Karpas-422 (cell line): ENCODE results near the gene VSIG10L. TPM values are rescaled to one million over a fixed set of nuclear protein-coding genes. Genes with fewer than 3 reads are reported as not detected.

Experiments
- DNase-seq: peaks from one replicate; pipeline ENCODE4 v3.0.0-alpha.2; 2015
- H2AFZ ChIP-seq: fragments of 200-600 bp; sonication (generic); 2 replicates; pipeline ENCODE4 v1.6.1; 2014; ENCODE audit warnings: antibody characterized with exemption, low read length, mixed read lengths
- H3K27ac ChIP-seq: fragments of 200-600 bp; sonication (generic); 2 replicates; pipeline ENCODE4 v1.5.1; 2014; ENCODE audit warnings: mild to moderate bottlenecking, low read length, moderate library complexity
- H3K27me3 ChIP-seq: fragments of 200-600 bp; sonication (generic); 2 replicates; pipeline ENCODE4 v1.6.1; 2014; ENCODE audit warnings: low read length, mixed read lengths
- H3K36me3 ChIP-seq: fragments of 200-600 bp; sonication (generic); 2 replicates; pipeline ENCODE4 v1.6.1; 2014; ENCODE audit warnings: low read length, mixed read lengths; ENCODE audit not compliant: insufficient read depth
- H3K4me1 ChIP-seq: fragments of 200-600 bp; sonication (generic); 2 replicates; pipeline ENCODE4 v1.6.1; 2014; ENCODE audit warnings: mild to moderate bottlenecking, low read length, mixed read lengths
- H3K4me2 ChIP-seq: fragments of 200-600 bp; sonication (generic); 2 replicates; pipeline ENCODE4 v1.6.1; 2014; ENCODE audit warnings: low read length, low read depth, mild to moderate bottlenecking; ENCODE audit not compliant: poor library complexity, severe bottlenecking
- H3K4me3 ChIP-seq: fragments of 200-600 bp; sonication (generic); 2 replicates; pipeline ENCODE4 v1.5.1; 2014; ENCODE audit warnings: mild to moderate bottlenecking, antibody characterized with exemption, low read length, mixed read lengths
- H3K79me2 ChIP-seq: fragments of 200-600 bp; sonication (generic); 2 replicates; pipeline ENCODE4 v1.6.1; 2014; ENCODE audit warnings: mild to moderate bottlenecking, low read length, mixed read lengths
- H3K9ac ChIP-seq: fragments of 200-600 bp; sonication (generic); 2 replicates; pipeline ENCODE4 v1.6.0; 2014; ENCODE audit warnings: low read length
- H3K9me2 ChIP-seq: fragments of 200-600 bp; sonication (generic), shearing (Covaris generic); replicated peaks from 2 replicates; pipeline ENCODE4 v1.6.0; 2014; ENCODE audit warnings: mild to moderate bottlenecking, low read length, moderate library complexity; ENCODE audit not compliant: insufficient read depth
- H3K9me3 ChIP-seq: fragments of 300-700, 200-600 bp; sonication (generic); 2 replicates; pipeline ENCODE4 v1.6.1; 2014; ENCODE audit warnings: low read length, mixed read lengths
- H4K20me1 ChIP-seq: fragments of 200-600 bp; sonication (generic); 2 replicates; pipeline ENCODE4 v1.6.1; 2014; ENCODE audit warnings: mild to moderate bottlenecking, antibody characterized with exemption, low read length, low read depth; ENCODE audit not compliant: insufficient read depth
- total RNA-seq: library from RNA; depleted of rRNA; stranded (reverse); fragments of >200 nt; shearing (Covaris generic); gene quantifications from 2 replicates; pipeline ENCODE4 v1.2.3, GENCODE V29; 2014; ENCODE audit warnings: low replicate concordance; rRNA removed

Gene VSIG10L
- total RNA-seq = 5.7 and 6.6 TPM in 2 replicates

DNA sequence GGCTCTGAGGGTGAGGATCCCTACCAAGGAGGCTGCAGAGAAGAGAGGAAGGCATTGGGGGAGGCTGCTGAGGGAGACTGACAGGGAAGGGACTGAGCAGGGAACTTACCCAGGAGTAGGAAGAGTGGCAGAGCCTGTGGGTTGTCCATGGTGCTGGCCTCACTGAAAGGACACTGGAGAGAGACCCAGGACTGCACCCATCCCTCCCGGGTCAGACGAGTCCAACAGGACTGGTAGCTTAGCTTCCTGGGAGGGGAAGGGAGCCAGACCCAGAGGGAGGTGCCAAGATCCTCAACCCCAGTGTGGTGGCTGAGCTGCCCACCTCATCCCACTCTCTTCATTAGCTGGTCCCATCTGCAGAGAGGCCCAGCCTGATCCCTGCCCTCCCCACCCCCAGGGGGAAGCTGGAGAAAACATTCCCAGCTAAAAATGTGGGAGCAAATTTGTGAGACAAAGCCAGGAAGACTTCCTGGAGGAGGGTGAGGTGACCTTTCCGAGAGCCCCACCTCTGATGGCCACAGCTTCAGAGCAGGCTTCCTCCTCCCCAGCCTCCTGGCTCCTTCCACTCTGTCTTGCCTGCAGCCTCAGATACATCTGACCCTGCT lies at the start of gene VSIG10L:
Gene VSIG10L, minus strand, starts transcription at position 164 of the 605 bp plus-strand sequence. Its CDS starts 15 bp downstream, at position 149.
- peaks cover 44% of the 10 kb centered on the region for H3K4me1 ChIP-seq
- H3K9me3 ChIP-seq = no peaks in the 10 kb centered on the region
- no peaks in the 10 kb centered on the region for H3K27me3 ChIP-seq
- H3K4me3 ChIP-seq = no peak within 1 kb of the TSS
- no peaks in the 10 kb centered on the region for H4K20me1 ChIP-seq
- H3K27ac ChIP-seq = no peak within 1 kb of the TSS
- H3K9me2 ChIP-seq = no peaks in the 10 kb centered on the region
- no peak within 1 kb of the TSS for H3K4me2 ChIP-seq
- no peak within 1 kb of the TSS for H3K9ac ChIP-seq
- H3K36me3 ChIP-seq = peaks cover 4% of the 10 kb centered on the region; the same call in 1 of the 2 replicates
- DNase-seq = peak; percentile 55
- H2AFZ ChIP-seq = no peak within 1 kb of the TSS
- no peaks in the 10 kb centered on the region for H3K79me2 ChIP-seq

DNA sequence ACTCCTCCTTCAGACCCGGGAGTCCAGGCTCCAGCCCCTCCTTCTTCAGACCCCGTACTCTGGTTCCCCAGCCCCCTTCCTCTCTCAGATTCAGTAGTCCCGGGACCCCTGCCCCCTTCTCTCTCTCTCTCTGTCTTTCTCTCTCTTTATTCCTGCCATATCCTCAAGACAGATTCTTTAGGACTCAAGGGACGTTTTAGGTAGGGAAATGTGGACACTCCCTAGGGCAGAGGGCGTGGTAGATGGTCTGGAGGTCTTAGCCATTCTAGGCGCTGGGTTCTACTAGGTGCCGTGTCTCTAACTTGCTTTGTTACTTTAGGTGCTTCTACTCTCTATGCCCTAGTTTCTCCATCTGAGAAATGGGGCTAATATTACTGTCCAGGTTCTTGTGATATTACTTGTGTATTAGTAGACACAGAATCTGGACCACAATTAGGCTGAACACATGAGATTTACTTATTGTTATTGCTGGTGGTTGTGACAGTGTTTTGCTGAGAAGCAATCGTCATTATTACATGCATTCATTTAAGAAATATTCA lies 49.2 kb upstream of the VSIG10L start:
- no peaks in the 10 kb centered on the region for H3K36me3 ChIP-seq
- H3K9ac ChIP-seq = no peak overlapping the region
- H3K4me1 ChIP-seq = peaks cover 26% of the 10 kb centered on the region
- H3K79me2 ChIP-seq = 0 out of 2 replicates have a peak, but pooled peaks cover 5% of the 10 kb centered on the region
- H3K27me3 ChIP-seq = no peaks in the 10 kb centered on the region
- peak overlapping the region; percentile 74 for H2AFZ ChIP-seq
- no peaks in the 10 kb centered on the region for H4K20me1 ChIP-seq
- H3K9me3 ChIP-seq = no peaks in the 10 kb centered on the region
- no peaks in the 10 kb centered on the region for H3K9me2 ChIP-seq
- DNase-seq = no peak
- H3K27ac ChIP-seq = no peak overlapping the region
- H3K4me2 ChIP-seq = peak overlapping the region; percentile 25
- H3K4me3 ChIP-seq = no peak overlapping the region

DNA sequence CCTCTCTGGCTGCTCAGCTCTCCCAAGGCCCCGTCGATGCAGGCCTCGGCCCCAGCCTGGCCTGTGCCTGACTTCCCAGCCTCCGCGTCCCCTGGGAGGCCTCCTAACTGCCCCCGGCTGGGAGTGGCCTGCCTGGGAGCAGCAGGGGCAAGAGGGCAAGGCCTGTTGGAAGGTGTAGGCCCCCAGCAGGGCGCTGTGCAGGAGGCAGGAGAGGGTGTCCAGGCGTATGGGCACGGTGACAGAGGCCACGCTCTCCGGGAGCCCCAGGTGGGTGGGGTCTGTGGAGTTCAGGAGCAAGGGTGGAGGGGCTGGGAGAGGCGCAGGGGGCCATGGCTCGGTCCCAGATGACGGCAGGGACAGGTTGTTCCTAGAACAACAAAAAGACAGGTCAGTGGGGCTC lies 47.2 kb upstream of the VSIG10L start:
- Histone ChIP-seq H3K4me2 (no peak overlapping the region), H3K27me3 (no peaks in the 10 kb centered on the region), H3K4me3 (no peak overlapping the region), H3K4me1 (peaks cover 9% of the 10 kb centered on the region), H3K27ac (no peak overlapping the region), H3K9me3 (no peaks in the 10 kb centered on the region), H4K20me1 (no peaks in the 10 kb centered on the region), H3K9me2 (no peaks in the 10 kb centered on the region), H2AFZ (no peak overlapping the region), H3K36me3 (no peaks in the 10 kb centered on the region), H3K79me2 (no peaks in the 10 kb centered on the region), H3K9ac (no peak overlapping the region)
- DNase-seq = no peak

DNA sequence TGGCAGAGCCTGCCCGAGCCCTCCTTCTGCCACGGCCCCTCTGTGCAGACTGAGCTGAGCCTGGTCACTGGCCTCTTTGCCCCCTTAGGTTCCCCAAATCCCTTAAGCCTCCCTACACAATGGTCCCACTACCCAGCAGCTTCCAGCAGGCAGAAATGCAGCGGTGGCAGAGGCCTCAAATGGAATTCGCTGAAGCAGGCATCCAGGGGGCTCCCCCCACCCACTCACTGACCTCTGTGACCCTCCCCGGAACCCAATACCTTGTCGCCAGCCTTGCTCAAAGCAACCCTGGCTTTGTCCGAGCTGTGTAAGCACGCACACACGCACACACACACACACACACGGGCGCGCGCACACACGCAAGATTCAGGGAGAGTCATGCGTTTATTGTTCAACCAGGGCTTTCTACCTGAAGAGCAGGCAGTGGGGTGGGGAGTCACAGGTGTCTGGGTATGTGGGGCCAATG lies 46.0 kb upstream of the VSIG10L start, which contains the start of gene LIM2:
Gene LIM2, minus strand, starts transcription at position 51 of the 466 bp plus-strand sequence. CDS start 531 bp downstream, outside the sequence.
- Histone ChIP-seq H3K9me2 (no peaks in the 10 kb centered on the region), H3K9ac (no peak within 1 kb of the TSS), H3K27me3 (no peaks in the 10 kb centered on the region), H3K4me3 (no peak within 1 kb of the TSS), H4K20me1 (no peaks in the 10 kb centered on the region), H3K79me2 (no peaks in the 10 kb centered on the region), H3K27ac (no peak within 1 kb of the TSS), H2AFZ (no peak within 1 kb of the TSS), H3K9me3 (no peaks in the 10 kb centered on the region), H3K4me1 (peaks cover 2% of the 10 kb centered on the region; the same call in 1 of the 2 replicates), H3K4me2 (no peak within 1 kb of the TSS), H3K36me3 (no peaks in the 10 kb centered on the region)
- no peak for DNase-seq

DNA sequence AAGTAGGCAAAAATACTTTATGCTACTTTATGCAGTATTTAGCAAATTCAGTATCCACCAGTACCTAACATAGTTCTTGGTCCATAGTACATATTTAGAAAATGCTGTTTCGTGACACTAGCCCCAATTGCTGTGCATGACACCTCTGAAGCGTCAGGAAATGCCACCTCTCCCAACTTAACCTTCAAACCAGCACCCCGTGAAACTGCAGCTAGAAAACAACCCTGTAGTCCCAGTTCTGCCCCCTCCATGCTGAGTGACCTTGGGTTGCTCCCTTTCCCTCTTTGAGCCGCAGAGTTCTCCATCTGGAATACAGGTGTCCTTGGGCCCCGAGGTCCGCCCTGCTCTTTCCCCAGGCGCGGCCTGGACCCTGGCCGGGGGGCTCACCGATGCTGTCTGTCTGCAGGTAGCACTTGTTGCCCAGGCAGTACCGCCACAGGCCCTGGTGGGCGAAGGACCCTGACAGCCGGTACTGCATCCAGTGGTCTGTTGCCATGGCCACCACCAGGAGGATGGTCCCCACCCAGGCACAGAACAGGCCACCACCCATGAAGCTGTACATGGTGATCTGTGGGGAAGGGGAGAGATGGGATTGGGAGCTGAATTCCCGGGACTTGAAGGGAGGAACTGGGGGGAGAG lies 45.1 kb upstream of the VSIG10L start:
- no peaks in the 10 kb centered on the region for H3K36me3 ChIP-seq
- H3K27ac ChIP-seq = no peak overlapping the region
- H3K4me3 ChIP-seq = no peak overlapping the region
- H3K79me2 ChIP-seq = no peaks in the 10 kb centered on the region
- DNase-seq = no peak
- no peaks in the 10 kb centered on the region for H3K9me2 ChIP-seq
- no peaks in the 10 kb centered on the region for H3K4me1 ChIP-seq
- no peaks in the 10 kb centered on the region for H3K9me3 ChIP-seq
- H3K4me2 ChIP-seq = no peak overlapping the region
- H4K20me1 ChIP-seq = no peaks in the 10 kb centered on the region
- no peak overlapping the region for H3K9ac ChIP-seq
- no peaks in the 10 kb centered on the region for H3K27me3 ChIP-seq
- no peak overlapping the region for H2AFZ ChIP-seq

DNA sequence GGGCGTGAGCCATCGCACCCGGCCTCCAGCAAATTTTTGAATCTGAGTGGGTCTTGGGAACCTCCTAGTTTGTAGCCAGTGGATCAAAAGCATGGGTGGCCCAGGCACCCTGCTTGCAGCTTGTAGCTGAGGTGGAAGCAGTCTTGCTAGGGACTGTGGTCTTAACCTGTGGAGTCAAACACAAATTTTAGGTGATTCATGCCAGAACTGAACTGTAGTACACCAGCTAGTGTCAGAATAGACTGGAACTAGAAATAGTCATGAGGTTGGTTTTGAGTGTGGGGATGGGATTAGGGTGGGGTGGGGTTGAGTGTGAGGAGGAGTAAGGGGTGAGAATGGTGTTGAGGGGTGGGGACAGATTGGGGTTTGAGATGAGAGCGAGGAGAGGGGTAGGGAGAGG lies 40.1 kb upstream of the VSIG10L start:
- Histone ChIP-seq H4K20me1 (no peaks in the 10 kb centered on the region), H3K4me1 (no peaks in the 10 kb centered on the region), H3K36me3 (no peaks in the 10 kb centered on the region), H3K9me3 (no peaks in the 10 kb centered on the region), H3K27me3 (no peaks in the 10 kb centered on the region; the same call in 1 of the 2 replicates), H2AFZ (no peak overlapping the region), H3K79me2 (no peaks in the 10 kb centered on the region), H3K27ac (no peak overlapping the region), H3K9me2 (no peaks in the 10 kb centered on the region), H3K9ac (no peak overlapping the region), H3K4me3 (no peak overlapping the region), H3K4me2 (no peak overlapping the region)
- DNase-seq = no peak

DNA sequence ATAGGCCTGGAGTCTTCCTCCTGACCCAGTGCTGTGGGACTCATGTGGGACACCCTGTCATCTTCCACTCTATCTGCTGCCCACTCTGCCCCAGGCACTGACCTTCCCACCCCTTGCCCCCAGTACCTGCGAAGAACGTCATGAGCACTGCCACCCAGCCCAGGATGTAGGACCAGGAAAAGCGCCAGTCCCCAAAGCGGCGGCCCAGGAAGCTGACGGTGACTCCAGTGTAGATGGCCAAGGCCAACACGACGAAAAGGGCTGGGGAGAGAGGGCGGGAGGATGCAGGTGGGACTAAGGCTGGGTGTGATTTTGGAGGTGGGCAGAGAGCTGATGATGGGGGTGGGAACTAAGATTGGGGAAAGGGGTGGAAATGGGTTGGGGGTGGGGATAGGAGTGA lies 38.4 kb upstream of the VSIG10L start:
- Histone ChIP-seq H3K4me3 (no peak overlapping the region), H3K4me2 (no peak overlapping the region), H3K9me3 (no peaks in the 10 kb centered on the region), H3K9ac (no peak overlapping the region), H3K27ac (no peak overlapping the region), H3K4me1 (no peaks in the 10 kb centered on the region), H2AFZ (no peak overlapping the region), H3K36me3 (no peaks in the 10 kb centered on the region), H3K79me2 (no peaks in the 10 kb centered on the region), H4K20me1 (no peaks in the 10 kb centered on the region), H3K27me3 (no peaks in the 10 kb centered on the region; the same call in 1 of the 2 replicates), H3K9me2 (no peaks in the 10 kb centered on the region)
- DNase-seq = no peak

DNA sequence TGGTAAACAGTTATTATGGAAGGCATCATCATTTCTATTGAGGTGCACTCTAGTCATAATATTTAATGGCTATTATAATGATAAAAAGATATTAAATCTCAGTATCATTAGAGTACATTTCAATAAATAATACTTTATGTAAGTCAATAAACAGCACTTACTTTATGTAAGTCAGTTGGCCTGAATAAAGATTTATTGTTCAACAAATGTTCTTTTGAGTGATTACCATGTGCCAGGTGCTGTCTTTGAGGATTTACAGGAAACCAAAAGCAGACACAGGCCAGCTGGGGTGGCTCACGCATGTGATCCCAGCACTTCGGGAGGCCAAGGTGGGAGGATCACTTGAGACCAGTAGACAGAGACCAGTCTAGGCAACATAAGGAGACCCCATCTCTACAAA lies 35.5 kb upstream of the VSIG10L start:
- H4K20me1 ChIP-seq = no peaks in the 10 kb centered on the region
- no peaks in the 10 kb centered on the region; the same call in 1 of the 2 replicates for H3K27me3 ChIP-seq
- peaks cover 4% of the 10 kb centered on the region for H3K4me1 ChIP-seq
- no peak overlapping the region for H3K4me2 ChIP-seq
- no peak for DNase-seq
- H3K9me2 ChIP-seq = no peaks in the 10 kb centered on the region
- no peak overlapping the region for H3K4me3 ChIP-seq
- H3K9me3 ChIP-seq = no peaks in the 10 kb centered on the region
- no peaks in the 10 kb centered on the region for H3K79me2 ChIP-seq
- no peak overlapping the region for H2AFZ ChIP-seq
- H3K27ac ChIP-seq = no peak overlapping the region
- H3K9ac ChIP-seq = no peak overlapping the region
- H3K36me3 ChIP-seq = no peaks in the 10 kb centered on the region
